Posterior vena cava (tissue), 2 donors: ENCODE results near the gene ZNF792. TPM values are rescaled to one million over a fixed set of nuclear protein-coding genes. Genes with fewer than 3 reads are reported as not detected.
"Not testable (repeated sequence)": the region's sequence is repeated elsewhere in the genome, so short reads cannot be mapped to it uniquely, and the experiment has no call there.

Experiments used
- DNase-seq: peaks from one replicate; pipeline ENCODE4 v3.0.0-alpha.2; 2020; ENCODE audit warnings: low spot score
- intact Hi-C, 2 donors: fragments of 100-400 bp; cut with DNase I; formaldehyde crosslinking; loops; one replicate each; pipeline versions ENCODE4 v1.14.1 to v1.14.2; 2022 to 2023
- total RNA-seq, 2 donors: library from RNA; stranded (reverse); fragmentation: NEBNext Ultra II Directional; extraction: Animal tissue kit (Norgen Biotek cat#: 25700); gene quantifications; one replicate each; pipeline ENCODE4 v1.2.1, GENCODE V29; 2021
- donor health status: DM: yes; HTN: yes; CAD: no.
- donor health status: DM: yes; HTN: yes; CAD: no.

ZNF792 gene
- total RNA-seq, 2 donors from 2014 or later, result 4.9 to 6.2 TPM

DNA sequence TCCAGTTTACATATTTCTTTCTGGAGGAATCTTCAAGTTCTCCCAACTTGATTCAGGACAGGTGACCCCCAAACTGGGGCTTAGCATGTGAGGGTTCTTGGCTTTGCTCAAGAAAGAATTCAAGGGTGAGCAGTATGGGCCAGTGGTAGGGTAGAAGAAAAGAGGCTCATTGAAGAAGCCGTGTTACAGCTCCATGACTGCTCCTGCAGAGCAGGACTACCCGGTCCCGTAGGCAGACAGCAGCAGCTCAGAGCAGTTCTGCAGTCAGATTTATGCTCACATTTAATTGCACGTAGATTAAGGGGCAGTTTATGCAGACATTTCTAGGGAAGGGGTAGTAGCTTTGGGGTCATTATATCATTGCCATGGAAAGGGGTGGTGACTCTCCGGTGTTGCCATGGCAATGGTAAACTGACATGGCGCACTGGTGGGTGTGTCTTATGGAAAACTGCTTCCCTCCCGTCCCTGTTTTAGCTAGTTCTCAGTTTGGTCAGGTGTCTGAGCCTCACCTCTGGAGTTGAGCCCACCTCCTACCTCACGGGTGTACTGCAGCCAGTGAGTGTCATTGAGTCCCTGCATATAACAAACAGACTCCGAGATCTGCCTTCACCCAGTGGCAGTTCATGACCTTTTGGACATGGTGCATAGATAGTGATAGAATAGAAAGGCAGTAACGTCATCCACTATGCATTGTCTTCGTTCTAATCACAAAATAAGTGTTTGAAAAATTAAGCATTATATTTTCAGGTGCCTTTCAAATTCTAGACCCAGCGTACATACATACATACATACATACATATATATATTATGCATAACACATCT, 16.0 kb upstream of the ZNF792 start:
- no peak for DNase-seq
- intact Hi-C loops, result no loop called here

- intact Hi-C loops, result no loop called here
- no peak for DNase-seq
These were observed 12.6 kb upstream of the ZNF792 start for GRCh38 chr19:34976611-34977010.

GRCh38 chr19:34975056-34975455, 11.0 kb upstream of the ZNF792 start:
- intact Hi-C loops, result no loop called here
- no peak for DNase-seq

GRCh38 chr19:34974646-34975045, 10.6 kb upstream of the ZNF792 start:
- DNase-seq, result no peak
- intact Hi-C loops, result loop anchor here in 1 of 2 donors (5.0 kb wide), 1 partner anchor 38 kb away; no protein-coding TSS in a partner anchor

GRCh38 chr19:34972163-34972705, 8.2 kb upstream of the ZNF792 start:
- DNase-seq, result no peak
- intact Hi-C loops, result loop anchor here (2.0 to 5.0 kb wide), 2 partner anchors 40 to 43 kb away; no protein-coding TSS in a partner anchor

DNA sequence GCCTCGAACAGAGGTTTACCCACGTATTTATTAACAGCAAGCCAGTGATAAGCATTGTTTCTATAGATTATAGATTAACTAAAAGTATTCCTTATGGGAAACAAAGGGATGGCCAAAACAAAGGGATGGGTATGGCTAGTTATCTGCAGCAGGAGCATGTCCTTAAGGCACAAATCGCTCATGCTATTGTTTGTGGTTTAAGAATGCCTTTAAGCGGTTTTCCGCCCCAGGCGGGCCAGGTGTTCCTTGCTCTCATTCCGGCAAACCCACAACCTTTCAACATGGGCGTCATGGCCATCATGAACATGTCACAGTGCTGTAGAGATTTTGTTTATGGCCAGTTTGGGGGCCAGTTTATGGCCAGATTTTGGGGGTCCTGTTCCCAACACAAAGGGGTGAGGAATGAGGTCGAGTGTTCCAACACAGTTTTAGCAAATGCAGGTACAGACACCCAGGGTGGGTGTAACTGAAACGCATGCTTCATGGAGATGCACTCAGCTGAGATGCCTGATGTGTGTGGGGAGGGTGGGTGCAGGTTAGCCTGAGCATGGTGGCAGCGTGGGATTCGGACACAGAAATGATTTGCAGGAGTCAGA, 6.3 kb upstream of the ZNF792 start:
- intact Hi-C loops, result loop anchor here in 1 of 2 donors (5.0 kb wide), 1 partner anchor 42 kb away; no protein-coding TSS in a partner anchor
- DNase-seq, result not testable (repeated sequence)

GRCh38 chr19:34969721-34970120, 5.7 kb upstream of the ZNF792 start:
- DNase-seq, result no peak
- intact Hi-C loops, result loop anchor here in 1 of 2 donors (5.0 kb wide), 1 partner anchor 43 kb away; no protein-coding TSS in a partner anchor

DNA sequence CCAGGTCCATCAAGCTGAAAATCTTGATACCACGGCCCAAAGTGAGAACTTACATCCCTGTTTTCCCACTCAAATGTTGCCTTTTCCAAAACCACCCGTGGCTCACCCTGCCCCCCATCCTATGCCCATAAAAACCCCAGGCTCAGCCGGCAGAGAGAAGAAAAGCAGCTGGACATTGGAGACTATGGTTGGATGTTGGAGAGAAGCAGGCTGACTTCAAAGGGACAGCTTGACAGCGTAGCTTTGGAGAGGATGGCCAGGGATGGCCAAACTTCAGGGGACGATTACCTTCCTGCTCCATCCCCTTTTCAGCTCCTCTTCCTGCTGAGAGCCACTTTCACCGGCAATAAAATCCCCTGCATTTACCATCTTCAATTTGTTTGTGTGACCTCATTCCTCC, 3.5 kb upstream of the ZNF792 start:
- no peak for DNase-seq
- intact Hi-C loops, result no loop called here

GRCh38 chr19:34965505-34965904, 1.5 kb upstream of the ZNF792 start:
- intact Hi-C loops, DNase-seq: not testable (repeated sequence)

DNA sequence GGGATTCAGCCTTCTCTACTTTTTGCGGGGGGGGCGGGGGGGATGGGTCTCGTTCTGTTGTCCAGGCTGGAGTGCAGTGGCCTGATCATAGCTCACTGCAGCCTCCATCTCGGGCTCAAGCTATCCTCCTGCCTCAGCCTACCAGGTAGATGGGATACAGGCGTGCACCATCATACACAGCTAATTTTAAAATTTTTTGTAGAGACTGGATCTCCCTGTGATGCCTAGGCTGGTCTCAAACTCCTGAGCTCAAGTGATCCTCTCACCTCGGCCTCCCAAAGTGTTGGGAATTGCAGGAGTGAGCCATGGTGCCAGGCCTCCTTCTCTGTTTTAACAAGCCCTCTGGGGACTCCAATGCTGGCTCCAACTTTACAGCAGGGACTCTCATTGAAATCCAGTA, 569 bp upstream of the ZNF792 start:
- intact Hi-C loops, result no loop called here
- DNase-seq, result no peak

- intact Hi-C loops, result no loop called here
- no peak for DNase-seq
These were observed 1.1 kb downstream of the ZNF792 start for GRCh38 chr19:34962687-34963572.

DNA sequence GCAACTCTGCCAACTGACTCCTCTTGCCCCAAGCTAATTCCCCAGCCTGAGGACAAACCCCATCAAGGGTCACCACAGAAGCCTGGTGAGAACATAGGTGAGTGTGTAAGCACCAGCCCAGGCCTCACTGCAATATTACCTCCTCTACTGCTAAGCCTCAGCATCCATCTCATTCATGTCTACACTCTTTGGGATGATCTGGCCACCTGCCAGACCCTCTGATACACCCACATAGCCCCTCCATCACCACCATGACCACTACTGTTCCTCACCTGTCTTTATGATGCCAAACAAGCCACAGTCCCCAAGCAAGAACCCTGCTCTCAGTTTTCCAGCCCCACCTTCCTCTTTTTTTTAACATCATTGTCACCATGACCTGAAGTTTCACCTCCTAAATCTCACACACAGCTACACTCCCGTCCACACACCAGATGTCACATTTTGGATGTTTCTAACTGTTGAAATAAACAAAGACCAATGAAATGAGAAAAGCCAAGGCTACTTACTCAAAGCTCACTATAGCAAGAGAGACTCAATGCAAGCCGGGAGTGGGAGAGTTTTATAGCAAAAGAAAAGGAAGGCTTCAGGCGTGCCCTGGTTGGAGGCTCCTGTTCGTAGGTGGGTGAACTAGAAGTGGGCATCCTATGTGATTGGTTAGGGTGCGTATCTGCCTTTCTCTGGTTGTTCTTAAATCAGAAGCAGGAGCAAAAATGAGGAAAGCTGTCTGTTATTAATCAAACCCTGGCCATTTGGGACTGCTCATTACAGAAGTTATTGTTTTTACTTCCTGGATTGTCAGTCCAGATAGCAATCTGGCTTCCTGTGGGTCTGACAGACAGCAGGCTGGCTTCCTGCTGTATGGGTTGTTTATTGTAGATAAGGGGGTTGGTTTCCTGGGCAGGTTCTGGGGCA, 2.0 kb downstream of the ZNF792 start:
- no peak for DNase-seq
- intact Hi-C loops, result no loop called here

DNA sequence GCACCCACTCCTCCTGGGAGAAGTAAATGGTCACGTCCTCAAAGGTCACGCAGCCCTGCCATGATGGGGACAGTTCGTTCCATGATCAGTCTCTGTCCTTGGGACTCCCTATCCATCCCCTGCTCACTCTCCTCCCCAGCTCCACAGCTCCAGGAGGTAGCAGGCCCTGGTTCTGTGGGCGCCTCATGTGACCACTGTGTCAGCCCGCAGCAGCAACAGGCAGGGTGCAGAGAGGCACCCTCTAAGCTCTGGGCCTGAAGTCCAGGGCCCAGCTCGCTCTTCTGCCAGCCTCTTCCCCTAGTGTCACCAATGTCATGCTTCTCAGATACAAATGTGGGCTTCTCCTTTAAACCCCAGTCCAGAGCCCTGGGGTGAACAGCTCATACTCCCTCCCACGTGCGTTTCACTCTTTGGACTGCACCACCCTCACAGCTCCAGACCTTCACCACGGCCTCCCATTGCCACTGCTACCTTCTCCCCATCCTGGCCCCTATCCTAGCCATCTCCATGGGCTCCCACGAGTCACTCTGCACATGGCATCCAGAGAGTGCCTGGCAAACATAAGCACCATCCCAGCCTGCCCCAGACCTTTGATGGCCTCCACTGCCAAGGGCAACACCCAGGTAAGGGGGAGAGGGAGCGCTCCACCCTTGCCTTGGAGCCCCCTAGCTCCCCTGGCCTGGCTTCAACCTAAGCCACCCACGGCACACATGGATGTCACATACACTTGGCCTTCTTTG, 2.9 kb downstream of the ZNF792 start:
- intact Hi-C loops, result no loop called here

DNA sequence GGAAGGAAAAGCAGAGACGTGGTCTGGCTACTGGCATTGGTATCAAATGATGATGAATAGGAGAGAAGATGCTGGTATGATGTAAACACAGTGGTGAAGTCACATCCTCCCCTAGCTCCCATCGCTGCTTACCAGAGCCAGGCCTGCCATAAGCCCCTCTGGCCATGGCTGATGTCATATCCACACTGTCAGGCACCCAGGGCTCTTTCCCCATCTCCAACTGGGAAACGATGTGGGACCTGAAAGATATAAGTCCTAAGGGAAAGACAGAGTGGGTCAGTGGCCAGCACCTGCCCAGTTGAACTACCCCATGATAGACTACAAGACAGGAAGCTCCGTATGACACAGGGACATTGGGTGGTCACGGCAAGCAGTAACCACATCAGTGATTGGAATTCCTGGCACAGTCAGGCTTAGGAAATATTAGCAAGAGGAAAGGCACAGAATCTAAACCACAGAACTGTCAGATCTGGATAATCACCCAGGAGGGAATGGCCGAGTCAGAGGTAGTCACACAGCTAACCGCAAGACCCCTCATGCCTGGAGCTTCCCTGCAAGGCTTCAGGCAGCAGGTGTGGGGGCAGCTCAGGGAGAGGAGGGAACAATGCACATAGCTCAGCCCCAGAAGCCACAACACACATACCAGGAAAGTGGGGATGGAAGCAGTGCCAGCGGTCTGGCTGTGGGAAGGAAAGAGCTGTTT, 3.8 kb downstream of the ZNF792 start:
- DNase-seq, result no peak
- intact Hi-C loops, result no loop called here

More for the DNA sequence above, 2.9 kb downstream of the ZNF792 start:
- DNase-seq, result no peak

DNA sequence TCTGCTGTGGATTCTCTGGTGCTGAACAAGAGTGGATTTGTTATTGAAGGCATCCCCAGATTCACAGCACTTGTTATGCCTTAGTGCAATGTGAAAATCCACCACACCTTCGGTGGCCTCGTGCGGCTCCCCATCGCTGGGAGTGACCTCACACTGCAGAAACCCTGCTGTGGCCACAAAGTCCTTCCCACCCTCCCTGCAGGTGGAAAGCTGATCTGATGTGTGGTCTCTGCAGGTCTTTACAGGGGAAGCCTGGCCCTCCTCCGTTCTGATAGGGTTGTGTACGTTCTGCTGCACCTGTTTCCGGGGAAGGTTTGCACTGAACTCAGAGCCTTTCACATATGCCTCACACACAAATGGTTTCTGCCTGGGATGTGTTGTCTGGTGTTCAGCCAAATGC, 5.0 kb downstream of the ZNF792 start:
- no peak for DNase-seq
- intact Hi-C loops, result no loop called here

DNA sequence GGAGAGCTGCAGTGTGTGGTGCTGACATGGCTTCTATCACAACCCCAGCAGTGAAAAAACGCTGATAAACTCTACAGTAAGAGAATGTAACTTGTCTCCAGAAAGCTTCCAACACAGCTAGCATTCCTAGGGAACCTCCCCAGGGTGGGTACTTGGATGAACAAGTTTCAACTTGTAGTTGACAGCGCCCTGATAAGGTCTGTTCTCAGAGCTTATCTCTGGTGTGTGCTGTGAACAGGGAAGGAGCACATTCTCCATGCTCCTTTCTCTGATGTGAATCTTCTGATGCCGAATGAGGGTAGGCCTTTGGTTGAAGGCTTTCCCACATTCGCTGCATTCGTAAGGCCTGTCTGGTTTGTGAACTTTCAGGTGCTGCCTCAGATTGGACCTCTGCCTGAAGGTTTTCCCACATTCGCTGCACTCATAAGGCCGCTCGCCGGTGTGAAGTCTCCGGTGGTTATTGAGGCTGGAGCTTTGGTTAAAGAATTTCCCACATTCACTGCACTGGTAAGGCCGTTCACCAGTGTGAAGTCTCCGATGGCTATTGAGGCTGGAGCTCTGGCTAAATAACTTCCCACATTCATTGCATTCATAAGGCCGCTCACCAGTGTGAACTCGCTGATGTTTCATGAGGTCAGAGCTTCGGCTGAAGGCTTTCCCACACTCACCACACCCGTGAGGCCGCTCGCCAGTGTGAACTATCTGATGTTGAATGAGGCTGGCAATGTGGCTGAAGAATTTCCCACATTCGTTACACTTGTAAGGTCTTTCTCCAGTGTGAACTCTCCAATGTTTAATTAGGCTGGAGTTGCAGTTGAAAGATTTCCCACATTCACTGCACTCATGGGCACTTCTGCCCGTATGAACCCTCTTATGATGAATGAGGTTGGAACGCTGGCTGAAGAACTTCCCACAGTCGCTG, 5.9 kb downstream of the ZNF792 start:
- intact Hi-C loops, result no loop called here
- no peak for DNase-seq
